CD14-positive monocyte (primary cell): ENCODE data around the gene COL19A1. TPM values are rescaled to one million over a fixed set of nuclear protein-coding genes. Genes with fewer than 3 reads are reported as not detected.
"Not testable (repeated sequence)": the region's sequence is repeated elsewhere in the genome, so short reads cannot be mapped to it uniquely, and the experiment has no call there.

Experiments used
- DNase-seq, 3 donors: peaks; one replicate each; pipeline ENCODE4 v3.0.0-alpha.2; 2011 to 2022
- H2AFZ ChIP-seq: 2 replicates; pipeline ENCODE4 v1.6.0; 2012; ENCODE audit warnings: mild to moderate bottlenecking, low read depth, low read length, inconsistent platforms; ENCODE audit not compliant: insufficient read depth, poor library complexity, severe bottlenecking
- H3K27ac ChIP-seq, 2 donors: 1 replicate in 1 of 2; 2 replicates in 1 of 2; pipeline ENCODE4 v1.5.1; 2012 to 2013; ENCODE audit warnings: low read length in 2 of 2, control low read depth in 1 of 2, inconsistent platforms in 1 of 2, low read depth in 1 of 2, mild to moderate bottlenecking in 1 of 2
- H3K27me3 ChIP-seq, 2 donors: one replicate each; pipeline versions ENCODE4 v1.6.0 to v1.6.1; 2011 to 2013; ENCODE audit warnings: low read length in 2 of 2; ENCODE audit not compliant: control insufficient read depth in 2 of 2, insufficient read depth in 2 of 2
- H3K36me3 ChIP-seq, 2 donors: replicated peaks in 1 of 2; 1 replicate in 1 of 2; 2 replicates in 1 of 2; pipeline versions ENCODE4 v1.5.1 to v1.6.1; 2012 to 2013; ENCODE audit warnings: low read length in 2 of 2, control low read depth in 1 of 2, inconsistent platforms in 1 of 2, mild to moderate bottlenecking in 1 of 2; ENCODE audit not compliant: insufficient read depth in 2 of 2, control insufficient read depth in 1 of 2
- H3K4me1 ChIP-seq, 2 donors: 1 replicate in 1 of 2; 2 replicates in 1 of 2; pipeline versions ENCODE4 v1.5.1 to v1.6.1; 2012 to 2013; ENCODE audit warnings: low read length in 2 of 2, control low read depth in 1 of 2, inconsistent platforms in 1 of 2, mild to moderate bottlenecking in 1 of 2, moderate library complexity in 1 of 2; ENCODE audit not compliant: insufficient read depth in 2 of 2, control insufficient read depth in 1 of 2
- H3K4me2 ChIP-seq: replicated peaks from 2 replicates; pipeline ENCODE3; 2012; ENCODE audit warnings: low read length, moderate library complexity, mild to moderate bottlenecking; ENCODE audit not compliant: poor library complexity, severe bottlenecking; ENCODE audit errors: extremely low read depth
- H3K4me3 ChIP-seq, 3 experiments: fragments of 200-600 bp in 1 of 3; sonication (generic) in 1 of 3; replicated peaks in 1 of 3; 1 replicate in 2 of 3; 2 replicates in 1 of 3; pipeline ENCODE4 v1.5.1; 2011 to 2013; ENCODE audit warnings: low read length in 3 of 3, mild to moderate bottlenecking in 3 of 3, control low read depth in 2 of 3, low read depth in 2 of 3, inconsistent platforms in 1 of 3, moderate library complexity in 1 of 3
- H3K79me2 ChIP-seq: 2 replicates; pipeline ENCODE4 v1.6.0; 2012; ENCODE audit warnings: mild to moderate bottlenecking, control low read depth, inconsistent platforms, low read length, moderate library complexity; ENCODE audit not compliant: insufficient read depth
- H3K9ac ChIP-seq: 2 replicates; pipeline ENCODE4 v1.6.0; 2017; ENCODE audit warnings: low read length, mild to moderate bottlenecking; ENCODE audit not compliant: insufficient read depth, poor library complexity, severe bottlenecking
- H3K9me3 ChIP-seq, 2 donors: replicated peaks in 1 of 2; 1 replicate in 1 of 2; 2 replicates in 1 of 2; pipeline versions ENCODE4 v1.5.1 to v1.6.1; 2012 to 2013; ENCODE audit warnings: low read length in 2 of 2, control low read depth in 1 of 2; ENCODE audit not compliant: control insufficient read depth in 1 of 2, insufficient read depth in 1 of 2
- H4K20me1 ChIP-seq: 2 replicates; pipeline ENCODE4 v1.6.0; 2012; ENCODE audit warnings: mild to moderate bottlenecking, low read length, control low read depth, moderate library complexity; ENCODE audit not compliant: insufficient read depth
- H3K27ac Mint-ChIP-seq, 7 donors: one replicate each; pipeline ENCODE4 v1.8.0; 2020; ENCODE audit warnings: mild to moderate bottlenecking in 7 of 7, mixed read lengths in 7 of 7, moderate library complexity in 6 of 7, inconsistent platforms in 2 of 7
- H3K27me3 Mint-ChIP-seq, 3 donors: one replicate each; pipeline ENCODE4 v1.8.0; 2021 to 2022; ENCODE audit warnings: low read depth in 3 of 3, mild to moderate bottlenecking in 3 of 3, mixed read lengths in 3 of 3, moderate library complexity in 3 of 3, inconsistent platforms in 1 of 3
- H3K36me3 Mint-ChIP-seq, 2 donors: one replicate each; pipeline ENCODE4 v1.8.0; 2020; ENCODE audit warnings: mixed read lengths in 2 of 2, inconsistent platforms in 1 of 2, mild to moderate bottlenecking in 1 of 2
- H3K4me1 Mint-ChIP-seq: one replicate; pipeline ENCODE4 v1.8.0; 2020; ENCODE audit warnings: mild to moderate bottlenecking, mixed read lengths
- H3K4me3 Mint-ChIP-seq, 2 donors: one replicate each; pipeline ENCODE4 v1.8.0; 2020; ENCODE audit warnings: mild to moderate bottlenecking in 2 of 2, mixed read lengths in 2 of 2, moderate library complexity in 1 of 2
- H3K9me3 Mint-ChIP-seq, 7 donors: one replicate each; pipeline ENCODE4 v1.8.0; 2020 to 2022; ENCODE audit warnings: mixed read lengths in 7 of 7, mild to moderate bottlenecking in 6 of 7, moderate library complexity in 6 of 7, inconsistent platforms in 2 of 7
- CTCF ChIP-seq: fragments of 200-600 bp; IDR thresholded peaks from one replicate; pipeline ENCODE4 v1.8.0; 2022; ENCODE audit warnings: antibody characterized with exemption, mild to moderate bottlenecking
- WGBS: methylation state at CpG from one replicate; pipeline ENCODE4 v1.1.5; 2013; ENCODE audit warnings: missing lambda C conversion rate; ENCODE audit not compliant: insufficient coverage; 5-methylcytosine and 5-hydroxymethylcytosine counted together
- intact Hi-C, 2 donors: fragments of 100-400 bp; cut with micrococcal nuclease; formaldehyde crosslinking; loops; one replicate each; pipeline versions ENCODE4 v1.15.0 to v1.15.1; 2023
- polyA plus RNA-seq, 3 donors: library from polyadenylated mRNA; depleted of rRNA in 1 of 3; unstranded in 2 of 3; stranded (reverse) in 1 of 3; fragments of 300-500 nt in 2 of 3; fragments of >200 nt in 1 of 3; fragmentation: Illumina TruSeq in 2 of 3; gene quantifications; 1 replicate in 2 of 3; 2 replicates in 1 of 3; pipeline ENCODE4 v1.2.3, GENCODE V29; 2012 to 2021

COL19A1 gene
- polyA plus RNA-seq, 3 donors = not detected

- Histone ChIP-seq H4K20me1 (no peaks in the 10 kb centered on the region), H3K4me3 (no peak overlapping the region), H3K9ac (no peak overlapping the region), H3K36me3 (no peaks in the 10 kb centered on the region), H3K27me3 (no peaks in the 10 kb centered on the region), H3K4me2 (no peak overlapping the region), H2AFZ (no peak overlapping the region), H3K9me3 (no peaks in the 10 kb centered on the region), H3K27ac (no peak overlapping the region), H3K4me1 (no peaks in the 10 kb centered on the region), H3K79me2 (no peaks in the 10 kb centered on the region)
- no peak overlapping the region for H3K27ac Mint-ChIP-seq
- H3K36me3 Mint-ChIP-seq = no peaks in the 10 kb centered on the region
- no peaks in the 10 kb centered on the region for H3K27me3 Mint-ChIP-seq
- WGBS = no CpG with 5 or more reads among the region's 1 CpG
- no peak for TF ChIP-seq CTCF
- H3K4me1 Mint-ChIP-seq = no peaks in the 10 kb centered on the region
- intact Hi-C loops = no loop called here
- DNase-seq = no peak
- no peaks in the 10 kb centered on the region for H3K9me3 Mint-ChIP-seq
- no peak overlapping the region for H3K4me3 Mint-ChIP-seq
Measured at GRCh38 chr6:69958978-69959377, 92.6 kb downstream of the COL19A1 start.

- H3K4me3 ChIP-seq, H3K4me1 Mint-ChIP-seq, H3K4me2 ChIP-seq, H3K36me3 Mint-ChIP-seq, H3K9me3 Mint-ChIP-seq, H3K9me3 ChIP-seq, intact Hi-C loops, H3K27ac Mint-ChIP-seq, H3K27me3 Mint-ChIP-seq, H3K4me1 ChIP-seq, H3K27ac ChIP-seq, DNase-seq, H3K79me2 ChIP-seq, H3K4me3 Mint-ChIP-seq, H4K20me1 ChIP-seq, H3K36me3 ChIP-seq, H3K9ac ChIP-seq, H2AFZ ChIP-seq, H3K27me3 ChIP-seq: not testable (repeated sequence)
- WGBS = no CpG with 5 or more reads among the region's 16 CpGs
Measured at GRCh38 chr6:69965974-69966373, 99.6 kb downstream of the COL19A1 start.
